SH-SY5Y (cell line): ENCODE results near the gene CKM.

Source experiments
- GATA2 ChIP-seq: IDR thresholded peaks from 2 replicates; pipeline ENCODE4 v1.6.1; 2011; ENCODE audit warnings: mild to moderate bottlenecking, low read depth, low read length
- GATA3 ChIP-seq: IDR thresholded peaks from 2 replicates; pipeline ENCODE4 v1.6.1; 2011; ENCODE audit warnings: low read depth, mild to moderate bottlenecking, low read length, moderate library complexity

GRCh38 chr19:45314708-45315245 is 7.9 kb downstream of the CKM start:
- TF ChIP-seq GATA2 (no peak), GATA3 (no peak)
